DMS53 treated with DMSO at 0.1 percent for 48 hours (cell line): ENCODE results near the gene ZNF536.

Source experiments
- DNase-seq: peaks from one replicate; lab custom pipeline; 2025; ENCODE audit not compliant: unreplicated experiment; lab: John Stamatoyannopoulos, UW

The ZNF536 gene

DNA sequence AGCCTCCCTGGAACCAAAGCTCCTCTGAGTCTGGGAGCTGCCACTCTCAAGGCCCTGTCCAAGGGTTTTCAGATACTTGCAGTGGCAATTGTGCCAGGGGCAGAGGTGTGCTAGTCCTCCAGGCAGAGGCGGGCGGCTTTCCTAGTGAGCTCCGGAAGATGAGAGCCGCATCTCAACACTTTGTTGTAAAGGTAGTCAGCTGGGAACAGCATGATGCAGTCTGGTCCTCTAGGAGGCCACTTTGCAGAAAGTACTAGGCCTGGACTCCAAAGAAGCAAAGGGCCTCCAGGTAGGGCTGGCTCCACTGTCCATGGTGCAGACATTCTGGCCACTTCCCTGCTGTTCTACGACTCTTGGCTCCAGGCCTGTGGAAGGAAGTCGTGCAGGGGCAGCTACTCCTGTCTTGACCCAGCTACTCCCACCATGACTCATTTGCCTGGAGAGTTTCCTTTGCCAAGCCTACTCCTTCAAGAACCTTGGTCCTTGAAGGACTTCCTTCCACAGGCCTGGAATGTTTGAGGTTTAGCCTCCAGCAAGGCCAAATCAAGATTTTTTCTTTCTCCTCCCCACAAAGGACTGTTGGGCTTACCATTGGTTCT lies 9.9 kb upstream of the ZNF536 start:
- DNase-seq, result no peak

DNA sequence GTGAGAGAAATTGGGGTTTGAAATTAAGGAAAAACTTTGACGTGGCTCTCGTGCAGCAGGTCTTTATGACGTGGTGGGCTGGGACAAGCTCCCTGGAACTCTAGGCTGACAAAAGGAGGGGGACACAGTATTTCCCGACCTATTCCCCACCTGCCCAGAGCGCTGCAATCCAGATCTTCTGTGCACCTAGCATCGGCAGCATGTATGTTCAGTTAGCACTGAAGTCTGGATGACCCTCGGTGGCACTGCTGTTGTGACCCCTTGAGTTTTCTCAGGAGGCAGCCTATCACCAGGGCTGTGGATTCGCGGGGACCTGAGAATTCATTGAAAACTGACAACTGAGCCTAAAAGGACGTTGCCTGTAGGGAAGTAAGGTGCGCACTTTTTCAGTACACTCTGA lies 9.1 kb upstream of the ZNF536 start:
- no peak for DNase-seq

DNA sequence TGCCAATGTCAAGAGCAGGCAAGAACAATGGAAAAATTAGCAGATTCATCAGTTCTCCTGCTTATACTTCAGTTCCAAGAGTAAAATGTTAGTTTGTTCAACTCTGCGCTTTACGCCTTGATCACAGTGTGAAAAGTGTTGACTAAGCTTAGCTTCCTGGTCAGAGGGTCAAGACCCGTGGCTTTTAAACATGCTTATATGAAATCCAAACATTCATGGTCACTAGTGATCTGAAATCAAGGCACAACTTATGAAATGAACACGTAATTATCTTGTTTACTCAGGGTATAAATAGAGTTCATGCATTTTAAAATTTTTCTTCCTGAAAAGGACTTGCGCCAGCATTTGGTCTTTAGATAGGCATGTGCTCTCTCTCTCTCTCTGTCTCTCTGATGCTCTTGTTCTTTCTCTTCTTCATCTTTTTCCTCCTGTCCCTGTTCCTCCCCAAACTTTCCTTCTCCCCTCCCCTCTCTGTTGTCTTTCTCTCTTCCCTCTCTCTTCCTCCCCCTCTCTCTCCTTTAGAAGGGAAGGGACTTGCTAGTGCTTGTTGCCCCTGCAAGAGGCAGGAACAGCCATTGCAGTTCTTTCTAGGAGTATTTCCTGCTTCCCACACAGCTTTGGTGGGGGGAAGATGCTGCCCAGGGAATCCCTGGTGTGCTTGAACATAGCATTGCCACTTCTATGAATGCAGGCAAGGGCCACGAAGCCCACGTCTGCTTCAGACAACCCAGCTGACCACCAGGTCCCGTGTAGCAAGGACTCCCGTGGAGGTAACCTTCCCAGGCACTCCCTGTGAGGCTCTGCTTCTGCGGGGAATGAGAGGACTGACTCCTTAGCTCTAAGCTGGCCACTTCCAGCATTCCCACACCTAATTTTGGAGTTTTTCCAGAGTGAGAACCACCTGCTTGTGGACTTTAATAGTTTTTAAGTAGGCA lies 7.1 kb upstream of the ZNF536 start:
- DNase-seq, result no peak

DNA sequence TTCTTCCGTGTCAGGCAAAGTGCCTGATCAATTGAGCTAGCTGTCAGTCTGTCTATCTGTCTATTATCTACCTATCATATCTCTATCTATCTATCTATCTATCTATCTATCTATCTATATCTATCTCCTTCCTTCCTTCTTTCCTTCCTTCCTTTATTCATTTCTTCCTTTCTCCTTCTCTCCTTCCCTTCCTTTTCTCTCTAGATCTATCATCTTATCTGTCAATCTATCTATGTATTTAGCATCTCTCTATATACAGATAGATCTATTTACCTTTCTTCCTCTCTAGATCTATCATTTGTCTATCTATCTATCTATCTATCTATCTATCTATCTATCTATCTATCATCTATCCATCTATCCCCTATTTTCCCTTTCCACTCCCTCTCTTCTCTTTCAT lies 5.9 kb upstream of the ZNF536 start:
- DNase-seq, result no peak

DNA sequence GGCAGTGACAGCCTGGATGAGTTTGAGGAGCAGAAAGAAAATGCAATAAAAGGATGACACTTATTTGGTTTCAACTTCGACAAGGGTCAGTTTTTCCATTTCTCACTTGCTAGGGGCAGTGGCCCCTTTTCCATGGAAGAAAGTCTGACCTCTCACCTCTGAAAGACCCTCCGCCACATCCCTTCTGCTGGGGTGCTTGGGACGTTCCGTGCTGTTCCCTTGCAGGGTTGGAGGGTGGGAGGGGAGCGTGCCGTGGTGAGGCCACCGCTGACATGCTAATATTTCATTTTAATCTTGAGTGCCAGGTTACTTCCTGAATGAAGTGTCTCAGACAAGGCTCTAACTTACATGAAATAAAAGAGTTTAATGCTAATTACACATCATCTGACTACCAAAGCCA lies 5.2 kb upstream of the ZNF536 start:
- no peak for DNase-seq

DNA sequence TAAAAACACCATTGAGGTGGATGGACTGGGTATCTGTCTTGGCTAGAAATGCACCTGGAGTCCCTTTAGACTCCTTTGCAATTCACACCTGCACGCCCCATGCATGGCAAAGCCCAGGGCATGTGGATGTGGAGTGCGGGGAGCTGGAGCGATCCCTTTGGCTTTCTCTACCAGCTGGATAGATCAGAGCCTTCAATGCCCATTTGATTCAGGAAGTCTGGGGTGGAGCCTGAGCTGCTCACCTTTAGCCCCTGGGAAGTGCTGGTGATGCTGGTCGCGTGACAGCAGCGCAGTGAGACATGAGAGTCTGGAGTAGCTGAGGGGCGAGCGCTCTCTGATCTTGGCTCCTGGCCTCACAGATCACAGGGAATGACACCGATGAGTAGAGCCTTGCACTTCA lies 4.8 kb upstream of the ZNF536 start:
- DNase-seq, result no peak

DNA sequence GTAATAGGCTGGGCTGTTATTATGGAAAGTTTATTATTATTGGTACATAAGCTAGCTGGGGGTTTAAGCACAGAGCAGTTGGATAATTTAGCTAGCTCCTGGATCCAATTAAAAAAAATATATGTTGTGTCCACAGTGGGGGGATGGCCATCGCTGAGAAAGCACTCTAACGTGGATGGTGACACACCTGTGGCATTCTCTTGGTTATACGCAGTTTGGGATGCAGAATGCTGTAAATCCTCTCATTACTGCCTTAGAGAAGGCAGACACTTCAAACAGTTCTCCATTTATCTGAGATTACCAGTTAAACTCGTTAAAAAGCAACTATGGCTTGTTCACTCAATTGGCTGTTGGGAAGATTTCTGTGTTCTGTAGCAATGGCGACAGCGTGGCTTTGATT lies 2.4 kb upstream of the ZNF536 start:
- no peak for DNase-seq

DNA sequence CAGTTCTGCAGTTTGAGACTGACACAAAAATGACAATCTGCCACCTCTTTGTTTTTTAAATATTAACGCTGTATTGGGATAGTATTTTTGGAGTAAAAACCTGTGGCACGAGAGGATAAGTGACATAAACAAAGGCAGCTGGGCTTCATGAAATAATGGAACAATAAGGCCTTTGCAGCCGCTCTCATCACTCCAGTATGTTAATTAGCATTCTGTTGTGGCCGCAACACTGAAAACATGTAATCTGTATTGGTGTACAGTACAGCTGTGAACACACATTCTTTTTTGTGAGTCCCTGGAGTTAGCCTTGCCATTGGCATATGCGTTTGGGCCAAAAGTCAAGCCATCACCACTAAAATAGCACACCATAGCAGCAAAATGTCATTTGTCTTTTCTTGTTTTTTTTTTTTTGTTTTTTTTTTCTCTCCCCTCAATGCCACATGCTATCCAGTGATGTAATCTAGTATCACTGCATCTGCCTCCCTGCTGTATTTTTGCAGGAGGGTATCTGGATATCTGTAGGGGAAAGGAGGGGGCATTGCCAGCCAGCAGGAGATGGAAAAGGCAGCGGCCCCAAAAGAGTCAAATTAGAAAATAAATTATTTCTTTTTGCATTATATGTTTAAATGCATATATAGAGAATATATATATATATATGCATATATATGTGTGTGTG lies 885 bp upstream of the ZNF536 start:
- no peak for DNase-seq

DNA sequence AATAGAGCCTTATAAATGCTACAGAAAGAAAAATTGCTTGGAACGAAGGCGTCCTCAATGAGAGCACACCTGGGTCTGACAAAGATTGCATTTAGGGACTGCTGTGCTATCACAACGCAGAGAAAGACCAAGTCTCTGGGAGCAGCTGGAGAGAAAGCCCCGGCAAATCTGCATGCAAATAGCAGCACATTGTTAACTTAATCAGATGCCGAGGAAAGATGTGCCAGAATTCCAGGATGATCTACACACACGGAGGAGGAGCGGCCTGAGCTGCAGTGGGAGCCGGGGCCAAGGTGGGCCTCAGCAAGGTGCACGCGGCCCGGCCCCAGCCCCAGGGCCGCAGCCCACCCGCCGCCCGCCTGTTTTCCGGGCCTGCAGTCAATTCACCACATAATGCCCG lies 1.4 kb downstream of the ZNF536 start:
- DNase-seq, result no peak

DNA sequence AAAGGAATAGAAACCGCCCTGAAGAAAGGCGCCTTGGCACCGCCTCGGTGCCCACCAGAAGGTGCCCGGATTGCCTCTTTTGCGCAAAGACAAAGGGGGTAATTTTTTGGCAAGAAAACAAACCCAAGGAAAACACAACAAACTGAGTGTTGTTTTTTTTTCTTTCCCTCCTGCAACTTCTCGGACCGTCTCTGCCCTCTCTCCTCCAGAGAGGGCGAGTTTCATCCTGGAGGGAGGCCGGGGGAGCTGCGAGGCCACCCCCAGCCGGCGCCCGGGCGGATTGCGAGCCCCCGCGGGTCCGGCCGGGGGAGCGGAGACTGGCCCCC lies 2.3 kb downstream of the ZNF536 start:
- no peak for DNase-seq

DNA sequence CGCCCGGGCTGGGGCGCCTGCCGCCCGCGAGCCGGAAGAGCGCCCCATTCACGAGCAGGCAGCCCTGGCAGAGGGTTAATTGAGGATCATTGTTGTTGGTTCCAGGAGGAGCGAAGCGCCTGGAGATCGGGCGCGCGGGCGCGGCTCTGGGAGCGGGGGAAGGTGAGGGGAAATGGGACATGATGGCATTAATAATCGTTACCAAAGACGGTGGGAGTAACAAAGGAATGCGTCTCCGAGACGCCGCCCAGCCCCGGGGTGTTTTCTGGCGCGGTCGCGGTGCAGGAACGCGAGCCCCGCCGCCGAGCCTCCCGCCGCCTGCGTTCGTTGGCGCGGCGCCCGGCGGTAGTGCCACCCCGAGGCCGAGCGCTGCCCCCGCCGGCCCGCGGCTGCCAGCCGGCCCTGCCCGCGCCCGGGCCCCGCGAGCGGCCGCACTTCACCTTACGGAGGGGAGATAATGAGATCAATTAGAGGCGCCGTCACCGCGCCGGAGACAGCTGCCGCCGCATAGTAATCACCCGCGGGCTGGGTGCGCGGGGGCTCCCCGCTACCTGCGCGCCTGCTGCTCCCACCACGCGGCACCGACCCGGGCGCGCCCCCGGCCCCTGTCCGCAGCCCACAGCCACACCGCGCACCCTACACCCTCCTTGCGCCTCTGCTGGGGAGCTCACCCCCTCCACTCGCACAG lies 2.8 kb downstream of the ZNF536 start:
- no peak for DNase-seq

DNA sequence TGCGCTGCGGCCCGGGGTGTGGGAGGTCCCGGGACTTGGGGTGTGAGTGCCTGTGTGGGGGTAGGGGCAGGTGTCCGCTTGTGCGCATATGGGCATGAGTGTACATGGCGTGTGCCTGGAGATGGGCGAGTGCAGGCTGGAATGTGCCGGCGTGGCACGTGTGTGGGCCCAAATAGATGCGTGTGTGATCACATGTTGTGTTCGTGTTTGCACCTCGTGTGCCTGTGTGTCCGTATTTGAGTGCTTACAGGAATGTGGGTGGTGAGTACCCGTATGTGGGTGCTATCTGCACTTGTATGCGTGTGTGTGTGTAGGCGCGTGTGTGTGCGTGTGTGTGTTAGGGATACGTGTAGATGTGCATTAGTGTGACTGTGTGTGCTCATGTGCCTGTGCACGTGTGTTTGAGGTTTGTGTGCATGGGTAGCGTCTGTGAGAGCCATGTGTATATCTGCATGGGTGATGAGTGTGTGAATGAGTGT lies 3.4 kb downstream of the ZNF536 start:
- no peak for DNase-seq

DNA sequence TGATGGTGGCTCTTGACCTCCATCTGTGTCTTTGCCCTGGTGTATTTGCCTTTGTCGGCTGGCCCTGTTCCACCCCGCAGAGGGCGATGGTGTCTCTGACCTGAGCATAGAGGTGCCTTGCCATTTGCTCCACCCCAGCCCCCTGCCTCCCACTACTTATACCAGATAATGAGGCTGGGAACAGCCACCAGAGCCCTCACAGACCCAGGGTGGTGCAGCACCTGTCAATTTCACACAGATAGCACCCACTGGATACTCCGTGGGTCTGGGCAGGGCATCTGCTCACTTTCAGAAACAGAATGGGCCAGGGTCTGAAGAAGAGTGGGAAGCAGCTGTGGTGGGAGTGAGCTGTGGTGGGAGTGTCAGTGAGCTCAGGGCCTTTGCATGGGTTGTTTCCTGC lies 4.1 kb downstream of the ZNF536 start:
- DNase-seq, result no peak

DNA sequence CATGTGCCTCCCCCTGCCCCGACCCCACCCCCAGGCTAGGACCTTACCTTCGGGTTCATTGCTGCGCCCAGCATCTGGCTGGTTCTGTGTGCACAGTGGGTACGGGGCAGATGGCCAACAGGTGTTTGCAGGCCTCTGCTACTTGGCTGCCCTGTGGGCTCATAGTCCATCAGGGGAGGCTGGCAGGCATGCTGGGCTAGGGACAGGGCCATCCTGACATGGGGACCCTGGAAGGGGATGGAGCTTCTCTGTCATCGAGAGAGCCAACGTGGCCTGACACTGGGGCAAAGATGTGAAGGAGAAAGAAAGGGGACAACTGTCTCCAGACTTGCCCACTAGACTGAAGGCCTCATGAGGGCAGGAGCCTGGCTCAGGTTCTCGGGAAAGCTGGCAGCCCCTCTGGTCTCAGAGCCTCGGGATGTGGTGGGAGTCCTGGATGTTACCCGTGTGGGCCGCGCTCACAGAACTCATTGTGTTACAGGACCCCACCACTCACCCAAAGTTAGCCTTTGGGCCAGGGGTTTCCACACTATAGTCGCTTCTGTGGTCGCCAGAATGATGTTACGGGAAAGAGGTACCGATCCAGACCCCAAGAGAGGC lies 4.7 kb downstream of the ZNF536 start:
- DNase-seq, result no peak

DNA sequence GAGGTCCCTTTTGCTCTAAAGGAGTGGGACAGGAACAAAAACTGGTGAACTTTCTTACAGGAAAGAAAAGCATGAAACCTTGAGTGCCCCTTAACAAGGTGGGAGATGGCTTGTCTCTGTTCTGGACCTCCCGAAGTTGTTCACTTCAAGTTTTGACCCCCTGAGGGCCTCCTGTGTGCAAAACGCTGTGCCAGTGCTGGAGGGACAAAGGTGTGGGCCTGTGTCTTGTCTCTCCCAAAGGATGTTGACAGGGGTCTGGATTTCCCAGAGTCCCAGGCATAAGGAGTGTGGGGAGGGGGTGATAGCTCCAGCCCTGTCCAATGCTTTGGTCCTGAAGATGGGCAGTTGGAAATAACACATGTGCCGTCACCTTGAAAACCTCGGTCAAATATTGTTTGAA lies 6.5 kb downstream of the ZNF536 start:
- no peak for DNase-seq

DNA sequence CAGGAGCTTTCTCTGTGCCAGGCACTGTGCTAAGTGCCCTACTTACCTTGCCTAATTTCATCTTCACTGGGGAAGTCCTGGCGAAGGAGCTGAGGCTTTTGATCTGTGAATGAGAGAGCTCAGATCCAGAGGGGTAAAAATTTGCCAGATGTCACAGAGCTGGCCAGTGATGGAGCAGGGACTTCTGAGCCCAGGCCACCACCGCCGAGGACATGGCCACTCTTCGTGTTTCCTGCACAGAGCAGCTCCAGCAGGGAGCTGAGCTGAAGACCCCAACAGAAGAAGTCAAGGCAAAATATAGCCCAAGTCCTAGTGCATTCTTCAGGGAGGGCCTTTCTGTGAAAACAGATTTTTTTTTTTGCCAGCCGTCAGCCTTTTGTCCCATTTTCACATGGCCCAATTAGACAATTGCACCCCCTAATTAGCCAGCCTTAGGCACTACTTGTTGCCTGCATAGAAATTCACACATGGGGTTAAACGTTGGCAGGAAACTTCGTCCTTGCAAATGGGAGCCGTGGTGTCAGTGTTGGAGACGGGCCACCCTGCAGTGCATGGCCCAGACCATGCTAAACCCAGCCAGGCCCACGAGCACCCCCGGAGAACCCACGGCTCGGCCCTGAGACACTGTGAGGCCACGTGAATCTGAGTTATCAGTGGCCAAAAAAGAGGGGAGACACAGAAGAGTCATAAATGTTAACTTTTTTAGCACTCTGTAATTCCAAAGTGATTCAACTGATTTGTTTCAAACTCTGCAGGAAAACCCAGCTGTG lies 7.8 kb downstream of the ZNF536 start:
- DNase-seq, result no peak

DNA sequence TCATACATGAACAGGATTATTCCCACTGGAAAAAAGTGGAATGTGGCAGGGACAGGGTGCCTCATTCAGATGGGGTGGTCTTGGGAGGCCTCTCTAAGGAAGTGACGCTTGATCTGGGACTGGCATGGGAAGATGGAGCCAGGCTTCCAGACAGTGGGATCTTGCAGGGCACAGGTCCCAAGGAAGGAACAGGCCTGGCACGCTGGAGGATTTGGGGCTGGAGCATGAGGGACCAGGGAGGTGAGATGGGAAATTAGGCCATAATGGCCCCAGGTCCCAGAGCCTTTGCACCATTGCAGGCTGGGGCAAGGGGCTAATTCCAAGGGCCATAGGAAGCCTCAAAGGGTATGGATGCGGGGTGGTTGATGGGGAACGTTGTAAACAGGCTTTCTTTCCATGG lies 9.2 kb downstream of the ZNF536 start:
- DNase-seq, result no peak

DNA sequence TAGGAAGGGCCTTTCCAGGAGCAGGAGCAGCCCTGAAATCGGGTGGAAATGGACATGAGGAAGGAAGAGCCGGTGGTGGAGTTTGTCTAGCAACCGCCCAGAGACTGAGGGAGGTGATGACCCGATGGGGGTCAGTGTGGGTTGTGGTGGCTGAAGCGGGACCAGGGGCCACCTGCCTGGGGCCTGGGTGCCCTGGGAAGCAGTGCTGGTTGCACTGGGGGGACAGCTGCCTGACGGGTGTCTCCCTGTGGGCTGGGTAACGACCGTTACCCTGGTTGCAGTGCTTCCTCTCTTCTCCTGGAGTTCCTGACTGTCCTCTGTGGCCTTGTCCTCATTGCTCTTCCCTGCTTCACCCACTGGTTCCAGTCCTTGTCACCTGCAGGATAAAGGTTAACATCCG lies 13.0 kb downstream of the ZNF536 start:
- no peak for DNase-seq

DNA sequence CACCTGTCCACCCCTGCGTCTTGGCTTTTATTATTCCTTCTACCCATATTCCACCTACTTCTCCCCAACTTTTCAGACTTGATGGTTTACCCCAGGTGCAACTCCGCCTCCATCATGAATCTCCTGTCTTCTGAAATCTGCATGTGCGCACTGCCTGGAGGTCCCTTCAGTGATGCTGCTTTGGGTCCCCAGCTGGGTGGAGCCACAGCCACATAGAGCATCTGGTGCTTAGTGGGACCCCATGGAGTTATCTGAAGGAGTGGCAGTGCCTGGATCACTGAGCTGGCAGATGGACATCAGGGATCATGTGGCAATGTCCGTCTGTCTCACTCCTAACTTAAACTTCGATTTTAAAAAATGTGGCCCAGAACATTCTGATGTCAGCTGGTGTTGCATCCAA lies 13.5 kb downstream of the ZNF536 start:
- DNase-seq, result no peak

DNA sequence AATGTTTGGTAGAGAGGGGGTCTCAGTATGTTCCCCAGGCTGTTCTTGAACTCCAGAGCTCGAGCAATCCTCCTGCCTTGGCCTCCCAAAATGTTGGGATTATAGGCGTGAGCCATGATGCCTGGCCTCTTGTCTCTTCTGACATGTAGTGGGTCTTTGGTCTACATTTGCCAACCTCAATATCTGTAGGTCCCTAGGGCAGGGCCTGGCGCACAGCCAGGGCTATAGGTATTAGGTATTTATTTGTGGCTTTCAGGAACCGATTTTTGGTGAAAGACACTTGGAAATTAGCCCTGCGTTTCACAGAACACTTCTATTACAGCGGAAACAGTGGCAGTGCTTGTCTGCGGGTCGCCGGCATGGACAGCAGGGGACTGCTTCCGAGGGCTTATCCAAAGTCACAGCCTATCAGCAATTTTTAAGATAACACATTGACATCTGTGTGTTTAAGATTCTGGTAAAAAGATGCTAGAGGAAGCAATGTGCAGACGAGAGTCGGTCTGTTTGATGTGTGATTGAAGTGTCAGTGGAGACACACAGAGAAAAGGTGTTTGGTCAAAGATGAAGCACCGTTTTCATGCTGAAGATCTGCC lies 14.5 kb downstream of the ZNF536 start:
- DNase-seq, result no peak
